ENCODE measurements around the gene TRMT10B.

TRMT10B gene

DNA sequence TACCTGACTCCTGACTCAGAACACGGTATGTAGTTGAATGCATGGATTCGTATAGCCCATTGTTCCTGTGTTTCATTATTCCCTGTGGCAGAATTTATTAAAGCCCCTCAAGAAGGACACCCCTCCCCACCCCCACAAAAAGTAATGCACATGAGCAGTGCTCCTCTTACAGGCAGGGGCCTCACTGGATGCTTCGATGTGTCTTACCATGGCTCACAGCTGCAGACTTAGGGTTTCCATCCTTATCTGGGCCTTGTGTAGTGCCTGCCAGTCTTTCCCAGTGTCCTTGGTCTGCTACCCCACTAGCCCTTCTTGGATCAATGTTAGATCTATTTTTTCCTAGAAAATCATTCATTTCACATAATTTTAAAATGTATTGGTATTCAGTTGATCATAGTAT is 16.4 kb downstream of the TRMT10B start (continued):
- TF ChIP-seq ZNF133 (tag by site-specific recombination; IDR thresholded peaks at IDR 0.05) (no peak), CTCF (tag by site-specific recombination; IDR thresholded peaks at IDR 0.05) (no peak), ZFP37 (tag by site-specific recombination; IDR thresholded peaks at IDR 0.05) (no peak)

DNA sequence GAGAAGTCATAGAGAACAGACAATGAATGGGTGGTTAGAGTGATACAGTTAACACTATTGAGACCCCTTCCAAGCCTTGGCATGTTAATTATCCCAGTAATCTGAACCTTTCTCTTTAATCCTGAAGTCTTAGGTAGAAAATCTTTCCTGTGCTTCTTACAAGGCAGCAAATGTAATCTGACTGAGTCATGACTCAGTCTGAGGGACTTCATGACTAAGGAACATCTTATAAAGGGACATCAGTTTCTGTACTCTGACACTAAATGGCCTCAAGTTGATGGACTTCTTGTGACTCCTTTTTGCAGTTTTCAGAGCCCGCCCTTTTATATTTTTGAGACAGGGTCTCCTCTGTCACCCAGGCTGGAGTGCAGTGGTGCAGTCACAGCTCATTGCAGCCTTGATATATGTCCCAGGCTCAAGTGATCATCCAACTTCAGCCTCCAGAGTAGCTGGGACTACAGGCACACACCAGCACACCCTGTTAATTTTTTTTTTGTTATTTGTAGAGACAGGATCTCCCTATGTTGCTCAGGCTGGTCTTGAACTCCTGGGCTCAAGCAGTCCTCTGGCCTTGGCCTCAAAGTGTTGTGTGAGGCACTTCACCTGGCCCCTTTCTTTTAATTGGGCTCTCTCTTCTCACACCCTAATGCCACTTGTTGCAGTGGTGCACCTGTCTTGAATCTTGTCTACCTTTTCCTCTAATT is 21.8 kb downstream of the TRMT10B start:
- ChIA-PET CTCF (no interaction called here), POLR2A (interaction anchor here (1.6 to 1.7 kb wide), 2 partner anchors 10 to 12 kb away, joined by 7 to 9 read pairs; partner anchors contain the start of gene EXOSC3)
- Histone ChIP-seq H3K4me3 (ENCODE audit: low read depth, low read length) (no peak overlapping the region), H3K4me1 (ENCODE audit: control insufficient read depth, insufficient read depth, low read length) (no peaks in the 10 kb centered on the region), H3K36me3 (ENCODE audit: control insufficient read depth in 2 of 2, insufficient read depth in 1 of 2, low read length in 2 of 2) (peaks cover 27 to 92% of the 10 kb centered on the region in 2 experiments), H3K9me3 (ENCODE audit: control insufficient read depth, insufficient read depth, low read depth, low read length) (no peaks in the 10 kb centered on the region), H3K27ac (ENCODE audit: extremely low read depth, low read depth, low read length) (no peak overlapping the region)
- TF ChIP-seq ZNF776 (tag by site-specific recombination; IDR thresholded peaks at IDR 0.05; ENCODE audit: borderline replicate concordance) (no peak), SCRT2 (tag by site-specific recombination; IDR thresholded peaks at IDR 0.05) (peak; percentile 62)

DNA sequence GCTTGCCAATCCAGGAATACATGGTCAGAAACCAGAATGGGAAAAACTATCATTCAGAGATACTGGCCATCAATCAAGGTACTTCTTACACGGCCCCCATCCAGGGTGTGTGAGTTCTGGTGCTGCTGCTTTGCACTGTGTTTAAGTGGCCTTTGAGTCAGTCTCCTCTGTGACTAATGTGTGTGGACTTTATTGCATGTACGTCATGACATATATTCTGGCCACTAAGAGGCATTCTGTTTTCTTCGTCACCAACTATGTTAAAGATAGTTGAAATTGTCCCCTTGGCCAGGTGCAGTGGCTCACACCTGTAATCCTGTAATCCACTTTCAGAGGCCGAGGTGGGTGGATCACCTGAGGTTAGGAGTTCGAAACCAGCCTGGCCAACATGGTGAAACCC is 22.7 kb downstream of the TRMT10B start:
- H3K9me3 ChIP-seq (ENCODE audit: control insufficient read depth, insufficient read depth, low read depth, low read length), result no peaks in the 10 kb centered on the region
- TF ChIP-seq, protein P1, sequence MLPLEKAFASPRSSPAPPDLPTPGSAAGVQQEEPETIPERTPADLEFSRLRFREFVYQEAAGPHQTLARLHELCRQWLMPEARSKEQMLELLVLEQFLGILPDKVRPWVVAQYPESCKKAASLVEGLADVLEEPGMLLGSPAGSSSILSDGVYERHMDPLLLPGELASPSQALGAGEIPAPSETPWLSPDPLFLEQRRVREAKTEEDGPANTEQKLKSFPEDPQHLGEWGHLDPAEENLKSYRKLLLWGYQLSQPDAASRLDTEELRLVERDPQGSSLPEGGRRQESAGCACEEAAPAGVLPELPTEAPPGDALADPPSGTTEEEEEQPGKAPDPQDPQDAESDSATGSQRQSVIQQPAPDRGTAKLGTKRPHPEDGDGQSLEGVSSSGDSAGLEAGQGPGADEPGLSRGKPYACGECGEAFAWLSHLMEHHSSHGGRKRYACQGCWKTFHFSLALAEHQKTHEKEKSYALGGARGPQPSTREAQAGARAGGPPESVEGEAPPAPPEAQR (tag by site-specific recombination; IDR thresholded peaks at IDR 0.05), result no peak
- TF ChIP-seq ZNF23 (tag by site-specific recombination; IDR thresholded peaks at IDR 0.05; ENCODE audit: borderline replicate concordance), result no peak
- TF ChIP-seq ZNF423 (tag by site-specific recombination; IDR thresholded peaks at IDR 0.05), result no peak
- TF ChIP-seq ZNF174 (tag by site-specific recombination; IDR thresholded peaks at IDR 0.05), result no peak
- no peak for TF ChIP-seq HIC1 (tag by site-specific recombination; IDR thresholded peaks at IDR 0.05)
- no peak for TF ChIP-seq ZNF350 (tag by site-specific recombination; IDR thresholded peaks at IDR 0.05)
- TF ChIP-seq ZNF16 (tag by site-specific recombination; IDR thresholded peaks at IDR 0.05; ENCODE audit: low read depth), result no peak
- TF ChIP-seq ZNF140 (tag by site-specific recombination; IDR thresholded peaks at IDR 0.05), result no peak
- no peak for TF ChIP-seq ZNF600 (tag by site-specific recombination; IDR thresholded peaks at IDR 0.05)
- TF ChIP-seq ZNF768 (tag by site-specific recombination; IDR thresholded peaks at IDR 0.05), result no peak
- no peak for TF ChIP-seq ZNF292 (tag by site-specific recombination; IDR thresholded peaks at IDR 0.05; ENCODE audit: borderline replicate concordance, low read depth)
- ChIA-PET POLR2A (interaction anchor here (0.6 to 1.6 kb wide), 2 partner anchors 9 to 100 kb away, joined by 3 to 7 read pairs; partner anchors contain the start of gene EXOSC3), CTCF (no interaction called here)
- no peak overlapping the region for H3K27ac ChIP-seq (ENCODE audit: extremely low read depth, low read depth, low read length)
- no peaks in the 10 kb centered on the region for H3K4me1 ChIP-seq (ENCODE audit: control insufficient read depth, insufficient read depth, low read length)
- peaks cover 32 to 93% of the 10 kb centered on the region in 2 experiments for H3K36me3 ChIP-seq (ENCODE audit: control insufficient read depth in 2 of 2, insufficient read depth in 1 of 2, low read length in 2 of 2)
- H3K4me3 ChIP-seq (ENCODE audit: low read depth, low read length), result no peak overlapping the region
